IPS-NIHi11 (cell line): Measurements from ENCODE around the gene DNAH11.
A peak's percentile ranks its signal among the peaks of the same experiment; 100 is the strongest.
"Not testable (repeated sequence)": the region's sequence is repeated elsewhere in the genome, so short reads cannot be mapped to it uniquely, and the experiment has no call there.

Experiments used
- DNase-seq: peaks from one replicate; pipeline ENCODE4 v3.0.0; 2012; ENCODE audit warnings: mixed read lengths, low spot score

Gene DNAH11

DNA sequence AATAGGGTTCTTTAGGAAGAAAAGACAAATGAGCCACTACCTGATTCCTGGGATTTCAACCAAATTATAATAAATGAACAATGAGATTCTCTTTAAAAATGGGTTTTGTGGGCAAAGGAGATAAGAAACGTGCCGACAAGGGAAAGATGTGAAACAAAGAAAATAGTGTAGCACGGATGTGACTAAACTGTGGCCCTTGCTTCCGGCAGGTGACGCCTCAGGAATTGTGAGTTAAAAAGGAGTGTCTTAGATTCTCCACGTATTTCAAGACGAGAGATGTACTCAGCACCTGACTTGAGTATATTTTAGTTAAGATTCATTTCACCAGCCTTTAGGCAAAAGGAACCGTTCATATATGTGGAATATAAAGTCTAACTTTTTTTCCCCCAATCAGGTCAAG lies 75.9 kb downstream of the DNAH11 start:
- DNase-seq = no peak

- no peak for DNase-seq
Observed at GRCh38 chr7:21620054-21620453, 77.2 kb downstream of the DNAH11 start.

GRCh38 chr7:21624320-21624719 lies 81.5 kb downstream of the DNAH11 start:
- no peak for DNase-seq

DNA sequence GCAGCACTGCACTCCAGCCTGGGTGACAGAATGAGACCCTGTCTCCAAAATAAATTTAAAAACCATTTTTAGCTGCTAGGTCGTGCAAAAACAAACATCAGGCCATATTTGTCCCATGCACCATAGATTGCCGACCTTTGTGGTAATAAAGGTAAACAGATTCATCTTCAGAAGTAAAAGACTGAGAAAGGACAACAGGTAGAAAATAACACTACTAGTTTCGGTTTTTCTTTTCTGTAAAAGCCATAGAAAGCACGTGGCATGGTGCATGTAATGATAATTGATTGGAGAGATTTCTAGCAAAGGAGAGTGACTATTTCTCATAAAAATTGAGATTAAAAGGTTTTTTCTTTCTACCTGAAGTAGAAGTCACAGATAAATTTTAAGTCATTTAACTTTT lies 93.9 kb downstream of the DNAH11 start:
- no peak for DNase-seq

DNA sequence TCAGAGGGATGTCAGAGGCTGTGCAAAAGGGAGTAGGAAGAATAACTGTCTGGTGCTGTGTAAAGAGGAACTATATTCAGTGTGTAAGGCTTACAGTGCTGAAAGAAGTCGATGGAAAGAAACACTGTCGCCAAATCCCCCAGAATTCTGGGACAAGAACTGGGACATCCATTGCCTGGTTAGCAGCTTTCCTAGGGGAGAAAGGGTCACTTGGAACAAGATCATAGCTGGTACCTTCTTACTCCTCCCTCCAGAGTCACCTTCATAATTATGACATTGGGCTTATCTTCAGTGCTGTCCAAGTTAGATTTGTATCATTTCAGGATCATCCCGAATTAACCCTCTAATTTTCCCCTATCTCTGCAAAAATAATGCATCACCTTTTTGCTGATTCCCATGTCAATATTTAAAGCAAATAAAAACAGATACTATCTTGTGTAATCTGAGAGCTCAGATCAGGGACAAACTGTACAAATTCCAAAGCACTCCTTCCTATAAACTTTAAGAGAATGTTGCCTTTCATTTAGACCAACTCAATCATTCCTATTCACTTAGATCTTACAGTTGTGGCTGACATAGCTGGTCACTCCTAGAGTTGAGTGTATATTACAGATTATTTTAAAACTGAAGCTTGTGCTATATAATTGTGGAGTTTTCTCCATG lies 96.5 kb downstream of the DNAH11 start:
- DNase-seq = no peak

DNA sequence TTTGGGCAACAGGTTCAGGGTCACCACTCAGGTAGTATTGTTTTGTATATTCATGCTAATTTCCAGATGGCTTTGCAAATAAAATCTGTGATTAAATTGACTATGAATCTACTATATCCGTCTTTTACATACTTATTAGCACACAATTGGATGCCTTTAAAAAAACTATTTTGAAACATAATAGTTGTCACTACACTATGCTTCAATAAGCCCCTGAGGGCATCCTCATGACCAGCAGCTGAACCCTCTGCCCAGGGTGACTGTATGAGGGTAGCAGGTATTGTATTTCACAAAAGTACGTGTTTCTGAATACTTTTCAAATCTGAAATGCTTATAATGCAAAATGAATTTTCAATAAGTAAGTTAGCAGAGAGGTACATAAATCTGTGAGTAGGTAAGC lies 97.3 kb downstream of the DNAH11 start:
- DNase-seq = no peak

GRCh38 chr7:21641546-21641945 lies 98.7 kb downstream of the DNAH11 start:
- DNase-seq = no peak

DNA sequence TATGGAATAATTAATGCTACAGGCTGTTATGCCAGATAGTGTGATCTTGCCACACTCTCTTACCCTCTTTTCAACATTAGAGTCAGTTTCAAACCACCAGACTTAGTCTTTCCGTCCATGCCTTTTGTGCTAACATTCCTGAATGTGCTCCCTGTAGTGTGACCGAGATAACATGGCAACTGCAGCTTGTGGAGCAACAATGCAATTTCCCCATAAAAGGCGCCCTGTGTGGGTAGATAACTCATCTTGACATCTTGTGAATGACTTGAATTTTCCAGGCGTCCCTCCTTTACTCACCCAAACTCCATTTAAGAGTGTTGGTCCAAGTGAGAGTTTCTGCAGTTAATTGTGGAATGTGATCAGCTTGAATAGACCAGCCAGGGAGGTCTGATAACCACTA lies 99.6 kb downstream of the DNAH11 start:
- peak; percentile 38 for DNase-seq

GRCh38 chr7:21651697-21652096 lies 108.9 kb downstream of the DNAH11 start:
- no peak for DNase-seq

DNA sequence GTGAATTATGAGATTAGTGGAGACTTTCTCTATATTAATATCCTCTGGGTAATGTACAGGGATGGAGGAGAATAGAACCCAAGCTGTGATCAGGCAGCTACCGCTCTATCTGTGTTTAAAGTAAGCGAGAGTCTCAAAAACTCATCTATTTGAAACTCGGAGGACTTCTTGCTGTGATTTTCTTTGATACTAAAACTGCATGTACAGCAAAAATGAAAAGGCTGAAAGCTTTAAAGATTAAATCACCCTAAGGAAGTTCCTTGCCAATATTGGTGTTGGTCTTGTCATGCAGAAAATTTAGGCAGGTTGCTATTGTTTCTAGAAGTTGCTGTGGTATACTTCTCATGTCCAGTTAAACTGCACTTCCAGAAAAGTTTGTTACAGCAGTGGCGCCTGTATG lies 110.8 kb downstream of the DNAH11 start:
- DNase-seq = no peak

DNA sequence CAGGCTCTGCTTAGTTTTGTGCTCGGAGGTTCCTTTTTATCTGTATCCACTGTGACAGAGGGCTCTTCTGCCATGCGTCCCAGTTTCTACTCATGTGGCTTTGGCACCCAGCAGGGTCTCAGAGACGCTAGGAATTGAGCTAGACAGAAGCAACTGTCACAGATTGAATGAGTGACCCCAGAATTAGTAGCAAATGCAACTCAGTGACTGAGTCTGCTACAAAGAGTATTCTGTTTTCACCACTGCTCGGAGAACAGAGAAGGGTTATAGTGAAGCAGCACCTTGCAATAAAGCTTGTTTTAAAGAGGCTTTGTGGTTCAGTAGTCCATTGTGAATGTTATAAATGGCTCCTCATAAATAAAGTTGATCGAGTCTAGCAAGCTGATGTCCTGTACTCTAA lies 113.2 kb downstream of the DNAH11 start:
- DNase-seq = no peak

DNA sequence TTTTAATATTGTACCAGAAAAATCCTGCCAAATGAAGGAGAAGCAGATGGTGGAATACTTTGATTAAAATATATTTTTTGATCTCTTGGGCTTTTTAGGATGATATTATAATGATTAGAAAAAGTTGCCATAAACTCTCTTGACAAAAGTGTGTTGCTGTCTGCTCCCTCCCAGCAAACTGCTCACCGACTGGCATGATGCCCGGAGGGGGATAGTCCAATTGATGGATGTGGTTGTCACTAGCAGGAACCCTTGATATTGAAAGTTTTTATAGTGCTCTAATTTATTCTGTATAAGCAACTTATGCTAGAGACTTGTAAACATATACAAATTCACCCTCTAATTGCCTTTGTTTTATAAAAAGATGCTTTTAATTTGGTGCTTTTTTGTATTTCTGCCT lies 114.0 kb downstream of the DNAH11 start:
- DNase-seq = no peak

DNA sequence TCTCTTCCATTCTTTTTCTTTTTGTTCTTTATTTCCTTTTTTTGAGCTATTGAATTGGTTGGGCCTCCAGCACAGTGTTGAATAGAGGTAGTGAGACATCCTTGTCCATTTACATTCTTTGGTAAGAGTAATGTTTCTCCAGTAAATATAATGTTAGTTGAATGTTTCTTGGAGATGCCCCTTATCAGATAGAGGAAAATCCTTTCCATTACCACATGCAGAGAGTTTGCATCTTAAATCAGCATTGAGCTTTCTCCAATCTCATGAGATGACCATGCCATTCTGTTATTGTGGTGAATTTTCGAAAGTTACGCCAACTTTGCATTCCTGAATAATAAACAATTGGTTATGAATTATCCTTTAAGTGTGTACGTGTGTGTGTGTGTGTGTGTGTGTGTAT lies 127.7 kb downstream of the DNAH11 start:
- no peak for DNase-seq

- DNase-seq = no peak
Observed at GRCh38 chr7:21671859-21672258, 129.0 kb downstream of the DNAH11 start.

GRCh38 chr7:21675255-21675654 lies 132.4 kb downstream of the DNAH11 start:
- no peak for DNase-seq

GRCh38 chr7:21690705-21691104 lies 147.9 kb downstream of the DNAH11 start:
- DNase-seq = no peak

- DNase-seq = not testable (repeated sequence)
Observed at GRCh38 chr7:21691146-21691545, 148.3 kb downstream of the DNAH11 start.

- not testable (repeated sequence) for DNase-seq
Observed at GRCh38 chr7:21700587-21700986, 157.7 kb downstream of the DNAH11 start.

DNA sequence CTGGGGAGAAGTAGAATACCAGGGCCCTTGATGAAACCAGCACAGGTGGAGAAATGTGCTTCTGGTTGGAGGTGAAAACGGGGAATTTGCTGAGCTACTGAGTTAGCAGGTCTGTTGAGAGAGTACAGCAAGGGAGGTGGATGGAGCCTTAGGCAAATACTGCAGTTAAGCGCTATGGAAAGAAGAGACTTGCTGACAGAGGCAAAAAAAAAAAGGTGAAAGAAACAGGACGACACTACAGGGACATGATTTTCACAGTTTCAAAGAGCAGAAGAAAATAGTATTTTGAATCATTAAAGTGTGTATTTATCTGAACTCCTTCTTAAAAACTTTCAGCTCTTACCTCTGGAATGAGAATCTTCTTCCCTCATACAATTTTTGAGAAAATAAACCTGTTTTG lies 159.5 kb downstream of the DNAH11 start:
- DNase-seq = no peak

DNA sequence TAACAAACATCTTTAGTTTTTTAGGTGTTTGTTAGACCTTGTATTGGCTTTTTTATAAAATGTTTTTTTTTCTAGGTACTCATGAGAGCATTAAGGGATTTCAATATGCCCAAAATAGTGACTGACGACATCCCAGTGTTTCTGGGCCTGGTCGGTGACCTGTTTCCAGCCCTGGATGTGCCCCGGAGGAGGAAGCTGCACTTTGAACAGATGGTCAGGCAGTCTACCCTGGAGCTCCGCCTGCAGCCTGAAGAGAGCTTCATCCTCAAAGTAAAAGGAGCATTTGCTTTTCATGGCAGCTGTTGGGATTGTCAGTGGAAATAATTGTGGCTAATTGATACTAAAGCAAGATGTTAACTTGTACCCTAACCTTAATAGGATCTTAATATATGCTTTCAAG lies 161.5 kb downstream of the DNAH11 start:
- no peak for DNase-seq

DNA sequence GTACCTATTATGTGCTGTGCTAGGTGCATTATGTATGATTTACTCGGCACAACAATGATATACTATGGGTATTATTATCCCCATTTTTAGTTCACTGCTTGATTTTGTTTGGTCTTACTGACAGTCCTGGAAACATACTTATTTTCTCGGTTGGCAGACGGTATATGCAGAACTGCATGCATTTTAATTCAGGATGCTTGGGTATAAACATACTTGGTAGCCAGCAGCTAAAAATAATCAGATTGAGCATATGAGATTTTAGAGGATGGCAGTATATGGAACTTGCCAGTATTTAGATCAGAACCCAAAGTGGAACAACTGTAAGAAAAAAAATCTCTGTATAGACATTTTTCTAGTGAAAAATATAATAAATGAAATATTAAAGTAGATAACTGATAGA lies 163.3 kb downstream of the DNAH11 start:
- no peak for DNase-seq

DNA sequence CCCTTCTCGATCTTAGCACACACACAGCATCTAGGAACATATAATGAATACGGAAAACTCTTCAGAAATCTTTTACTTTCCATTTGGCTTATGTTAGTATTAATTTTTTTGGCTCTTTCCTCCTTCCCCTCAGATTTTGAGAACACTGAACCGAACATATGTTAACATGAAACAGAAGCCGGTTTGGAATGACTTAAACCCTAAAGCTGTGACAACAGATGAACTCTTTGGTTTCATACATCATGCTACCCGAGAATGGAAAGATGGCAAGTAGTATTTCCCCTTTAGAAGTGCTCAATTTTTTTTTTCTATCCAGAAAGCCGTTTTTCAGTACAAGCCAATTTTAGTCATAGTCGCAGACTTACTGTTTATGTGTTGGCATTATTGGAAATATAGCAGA lies 164.7 kb downstream of the DNAH11 start:
- no peak for DNase-seq

- no peak for DNase-seq
Observed at GRCh38 chr7:21708096-21708495, 165.3 kb downstream of the DNAH11 start.

- DNase-seq = no peak
Observed at GRCh38 chr7:21717323-21717722, 174.5 kb downstream of the DNAH11 start.

DNA sequence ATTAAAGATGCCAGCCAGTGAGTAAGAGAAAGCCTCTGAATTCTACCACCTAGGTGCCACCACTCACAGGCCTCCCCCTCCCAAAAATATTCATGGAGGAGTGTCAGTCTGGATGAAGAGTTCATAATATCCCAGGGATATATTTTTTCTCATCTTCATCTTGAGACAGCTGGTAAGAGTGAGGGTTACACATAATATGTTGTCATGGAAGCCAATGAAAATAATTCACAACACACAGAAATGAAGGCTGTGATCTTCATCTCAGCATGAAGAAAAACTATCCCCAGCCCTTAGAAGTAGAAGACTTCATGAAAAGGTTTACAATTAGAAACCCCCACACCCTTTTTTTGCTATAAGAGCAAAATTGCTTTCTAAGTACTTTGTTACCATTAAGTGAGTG lies 175.6 kb downstream of the DNAH11 start:
- DNase-seq = no peak
